ENCODE measurements around the gene NHS.

NHS gene

DNA sequence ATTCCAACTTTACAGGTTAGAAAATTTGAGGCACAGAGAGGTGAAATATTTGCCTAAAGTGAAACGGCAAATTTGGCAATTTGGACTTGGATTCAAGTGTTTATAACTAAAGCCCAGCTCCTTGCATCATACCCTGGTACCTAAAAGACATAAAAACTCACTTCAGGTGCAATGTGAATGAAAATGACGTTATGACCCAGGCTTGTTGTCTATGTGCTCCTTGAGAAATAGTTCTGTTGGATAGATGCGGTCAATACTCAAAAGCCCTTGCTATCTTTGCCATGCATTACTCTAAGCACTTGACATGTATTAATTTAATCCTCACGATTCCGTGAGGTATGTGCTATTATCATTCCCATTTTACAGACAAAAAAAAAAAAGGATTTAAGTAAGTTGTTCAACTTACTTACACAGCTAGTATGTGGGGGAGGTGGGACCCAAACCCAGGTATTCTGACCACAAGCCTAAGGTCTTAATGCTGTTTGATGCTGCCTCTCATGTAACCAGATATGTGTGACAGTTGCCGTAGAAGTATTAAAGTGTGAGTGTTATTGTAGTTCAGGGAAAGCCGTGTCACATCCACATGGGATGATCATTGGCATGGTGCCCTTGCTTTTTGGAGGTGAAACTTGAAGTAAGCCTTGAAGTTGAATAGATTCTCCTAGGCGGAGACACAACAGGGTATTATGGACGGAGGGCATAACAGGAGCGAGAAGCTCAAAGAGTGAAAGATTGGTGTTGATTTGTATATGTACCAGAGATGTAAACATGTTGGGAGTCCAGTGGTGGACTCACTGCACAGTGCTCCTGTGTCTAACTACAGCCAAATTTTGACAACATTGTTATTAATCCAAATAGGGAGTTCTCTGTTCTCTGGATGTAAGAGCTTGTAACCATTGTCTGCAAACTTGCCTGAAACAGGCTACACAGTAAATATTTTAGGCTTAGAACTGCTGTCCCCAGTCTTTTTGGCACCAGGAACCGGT, 365.4 kb downstream of the NHS start:
- no peak for DNase-seq

DNA sequence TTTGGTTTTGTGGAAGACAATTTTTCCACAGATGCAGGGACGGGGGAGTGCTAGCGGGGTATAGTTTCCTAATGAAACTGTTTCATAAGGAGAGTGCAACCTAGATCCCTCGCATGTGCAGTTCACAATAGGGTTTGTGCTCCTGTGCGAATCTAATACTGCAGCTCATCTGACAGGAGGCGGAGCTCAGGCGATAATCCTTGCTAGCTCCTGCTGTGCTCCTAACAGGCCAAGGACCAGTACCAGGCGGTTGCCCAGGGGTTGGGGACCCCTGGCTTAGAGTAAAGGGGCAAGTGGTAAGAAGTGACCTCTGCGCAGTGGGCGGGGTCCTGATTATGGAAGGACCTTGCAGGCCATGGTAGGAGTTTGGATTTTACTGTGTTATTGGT, 366.1 kb downstream of the NHS start:
- no peak for DNase-seq

DNA sequence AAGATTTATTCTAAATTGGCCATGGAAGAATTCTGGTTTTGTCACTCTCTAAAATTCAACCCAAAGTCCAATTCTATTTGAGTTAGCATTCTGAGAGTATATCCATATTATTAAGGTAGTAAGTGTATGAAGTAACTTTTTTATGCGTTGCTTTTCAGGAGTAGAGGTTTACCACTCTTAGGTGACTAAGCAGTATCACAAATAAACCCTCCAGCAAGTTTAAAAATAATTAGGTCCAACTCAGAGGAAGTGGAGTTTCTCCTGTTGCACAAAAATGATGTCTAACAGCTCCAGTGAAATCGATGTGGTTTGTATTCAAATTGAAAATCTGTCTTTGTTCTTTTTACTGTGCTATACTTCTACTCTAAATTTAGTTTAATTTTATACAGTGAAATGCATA, 368.9 kb downstream of the NHS start:
- DNase-seq: no peak

DNA sequence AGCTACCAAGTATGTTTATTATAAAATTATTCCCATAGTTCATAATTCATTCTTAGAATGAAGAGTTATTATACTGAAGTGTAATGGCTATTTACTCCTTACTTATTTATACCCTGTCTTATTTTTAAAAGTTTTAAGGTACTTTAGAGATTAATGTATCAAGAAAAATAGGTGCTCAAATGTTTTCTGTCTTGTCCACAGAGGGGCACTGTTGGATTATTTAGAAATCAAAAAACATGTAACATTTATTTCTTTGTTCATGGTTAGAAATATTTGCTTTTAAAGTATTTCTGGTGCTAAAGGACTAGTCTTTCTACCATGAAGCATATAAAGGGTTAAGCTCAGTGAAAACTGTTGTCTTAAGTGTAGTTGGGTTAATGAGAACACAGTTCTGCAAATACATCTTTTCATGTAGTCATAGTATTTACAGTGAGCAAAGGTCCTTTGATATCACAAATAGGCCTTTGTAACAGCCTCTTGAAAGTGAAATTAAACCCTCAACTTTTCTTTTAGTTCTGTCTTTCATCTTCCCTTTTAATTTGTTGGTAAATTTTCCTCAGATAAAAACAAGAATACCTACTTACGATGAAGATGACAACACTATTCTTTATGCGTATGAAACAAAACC, 370.0 kb downstream of the NHS start:
- no peak for DNase-seq

DNA sequence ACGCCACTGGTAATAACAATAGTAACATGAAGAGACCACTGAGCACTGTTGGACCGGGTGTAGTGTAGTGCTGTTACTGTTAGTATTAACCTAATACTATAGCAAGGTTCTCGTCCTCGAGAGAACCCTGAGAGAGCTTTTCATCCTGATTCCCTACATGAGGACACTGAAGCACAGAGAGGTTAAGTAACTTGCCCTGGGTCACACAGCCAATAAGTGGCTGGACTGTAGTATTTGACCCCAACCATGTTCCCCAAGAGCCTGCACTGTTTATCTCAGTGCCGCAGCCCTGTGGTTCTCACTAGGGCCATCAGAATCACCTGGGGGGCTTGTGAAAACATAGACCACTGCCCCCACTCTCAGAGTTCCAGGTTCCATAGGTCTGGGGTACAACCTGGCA, 372.7 kb downstream of the NHS start:
- DNase-seq: no peak

DNA sequence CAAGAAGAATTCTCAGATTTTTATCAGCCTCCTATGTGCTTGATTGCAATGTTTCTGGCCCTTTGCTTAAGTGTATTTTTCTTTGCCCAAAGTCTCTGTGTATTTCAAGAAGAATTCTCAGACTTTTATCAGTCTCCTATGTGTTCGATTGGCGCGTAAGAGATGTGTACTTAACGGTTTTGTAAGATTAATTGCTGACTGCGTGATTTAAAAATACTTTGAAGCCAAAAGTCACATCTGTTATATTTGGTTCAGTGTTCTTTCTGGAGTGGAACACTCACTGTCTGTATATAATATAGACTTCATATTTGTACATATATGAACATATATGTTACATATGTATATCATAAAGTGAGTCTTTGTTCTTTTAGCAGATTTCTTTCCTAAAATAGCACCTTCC, 373.7 kb downstream of the NHS start:
- no peak for DNase-seq

DNA sequence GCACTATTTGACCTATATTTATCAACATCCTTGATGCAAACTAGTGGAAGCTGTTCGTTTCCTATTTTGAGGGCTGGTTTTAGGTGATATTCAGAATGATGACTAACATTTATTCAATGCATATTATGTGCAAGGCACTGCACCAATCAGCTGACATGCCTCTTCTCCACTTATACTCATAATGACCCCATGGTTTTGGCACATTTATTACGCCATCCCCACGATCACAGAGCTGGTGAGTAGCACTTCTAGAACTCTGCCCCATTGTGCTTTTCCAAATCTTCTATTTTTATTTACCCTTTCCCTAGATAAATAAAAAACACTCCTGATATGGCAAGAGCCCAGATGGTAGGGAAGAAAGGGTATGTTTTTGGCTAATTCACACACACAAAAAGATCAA, 375.4 kb downstream of the NHS start:
- DNase-seq: no peak

DNA sequence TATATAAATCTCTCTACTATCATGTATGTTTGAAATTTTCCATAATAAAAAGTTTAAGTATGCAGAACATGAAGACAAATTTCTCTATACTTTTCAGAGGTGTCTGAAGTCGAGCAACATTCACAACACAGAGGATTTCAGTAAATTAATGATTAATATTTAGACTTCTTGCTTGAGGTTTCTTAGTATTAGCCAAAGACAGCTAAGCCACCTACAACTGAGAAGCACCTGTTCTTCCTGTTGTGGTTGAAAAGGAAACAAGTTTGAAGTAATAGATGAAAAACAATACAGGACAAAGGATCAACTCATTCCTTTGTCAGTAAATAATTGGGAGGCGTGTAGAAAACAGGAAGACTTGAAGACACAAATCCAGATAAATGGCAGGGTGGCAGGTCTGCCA, 383.4 kb downstream of the NHS start:
- DNase-seq: no peak

DNA sequence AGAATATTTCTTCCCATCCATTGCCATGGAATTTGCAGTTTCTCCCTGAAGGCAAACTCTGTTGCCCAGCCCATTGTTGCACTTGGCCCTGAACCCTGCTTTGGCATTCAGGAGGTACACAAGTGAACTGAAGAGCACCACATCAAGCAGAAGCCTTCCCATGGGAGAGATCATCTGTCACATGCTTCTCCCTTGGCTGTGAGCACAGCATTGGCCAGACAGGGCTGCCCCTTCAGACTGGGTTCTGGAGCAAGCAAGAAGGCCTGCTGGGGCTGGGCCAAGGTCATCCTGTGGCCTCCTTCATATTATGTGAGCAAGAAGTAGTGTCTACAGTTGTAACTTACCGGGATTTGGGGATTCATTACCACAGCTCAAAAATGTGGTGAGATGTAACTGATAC, 385.0 kb downstream of the NHS start:
- DNase-seq: no peak

DNA sequence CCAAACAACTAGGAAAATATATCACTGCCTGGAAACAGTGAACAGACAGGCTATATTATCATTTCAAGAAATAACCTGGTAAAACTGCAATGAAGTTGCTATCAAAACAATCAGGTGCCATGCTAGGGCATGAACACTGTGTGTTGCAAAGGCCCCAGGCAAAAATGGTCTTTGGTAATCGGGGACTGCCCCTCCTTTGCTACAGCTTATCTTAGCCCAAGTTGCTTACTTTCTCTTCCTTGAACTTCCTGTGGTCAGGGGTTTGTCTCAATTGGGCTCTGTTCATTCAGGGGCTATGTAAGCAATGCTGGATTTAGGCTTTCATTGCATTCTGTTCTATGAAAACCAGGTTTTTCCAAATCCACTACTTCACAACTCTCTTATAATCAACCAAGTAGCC, 392.7 kb downstream of the NHS start:
- DNase-seq: no peak

DNA sequence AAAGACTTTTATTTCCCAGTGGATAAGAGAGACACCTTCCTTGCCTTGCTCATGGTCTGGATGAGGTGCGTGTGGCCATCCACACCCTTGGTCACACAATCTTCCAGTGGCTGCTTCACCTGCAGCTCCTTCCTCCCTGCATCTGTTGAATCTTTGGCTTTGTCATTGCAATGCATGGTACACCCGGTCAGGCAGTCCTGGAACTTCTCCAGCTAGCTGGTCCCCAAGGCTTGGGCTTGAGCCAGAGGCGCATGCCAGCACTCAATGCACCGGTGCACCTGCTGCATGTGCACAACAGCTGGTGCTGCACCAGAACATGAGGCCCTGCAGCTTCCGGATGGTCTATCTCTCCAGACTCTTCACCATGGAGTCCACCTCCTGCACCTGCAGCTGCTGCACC, 394.0 kb downstream of the NHS start:
- DNase-seq: no peak

DNA sequence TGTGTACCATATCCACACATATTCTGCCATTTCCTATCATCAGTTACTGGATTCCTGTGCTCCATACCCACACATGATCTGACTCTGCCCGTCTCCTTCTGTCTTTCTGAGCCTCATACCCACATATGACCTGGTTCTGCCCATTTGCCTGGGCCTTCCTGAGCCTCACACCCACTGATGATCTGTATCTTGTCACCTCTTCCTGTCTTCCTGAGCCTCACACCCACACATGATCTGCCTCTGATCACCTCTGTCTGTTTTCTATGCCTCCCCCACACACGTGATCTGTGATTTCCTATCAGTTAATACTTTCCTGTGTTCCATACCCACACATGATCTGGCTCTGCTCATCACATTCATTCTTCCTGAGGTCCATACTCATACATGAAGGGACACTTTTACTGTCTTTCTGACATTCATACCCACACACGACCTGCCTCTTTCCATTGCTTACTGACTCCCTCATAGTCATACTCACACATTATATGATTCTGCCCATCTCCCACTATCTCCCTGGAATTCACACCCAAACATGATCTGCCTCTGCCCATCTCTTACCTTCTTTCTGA, 394.8 kb downstream of the NHS start:
- DNase-seq: no peak

DNA sequence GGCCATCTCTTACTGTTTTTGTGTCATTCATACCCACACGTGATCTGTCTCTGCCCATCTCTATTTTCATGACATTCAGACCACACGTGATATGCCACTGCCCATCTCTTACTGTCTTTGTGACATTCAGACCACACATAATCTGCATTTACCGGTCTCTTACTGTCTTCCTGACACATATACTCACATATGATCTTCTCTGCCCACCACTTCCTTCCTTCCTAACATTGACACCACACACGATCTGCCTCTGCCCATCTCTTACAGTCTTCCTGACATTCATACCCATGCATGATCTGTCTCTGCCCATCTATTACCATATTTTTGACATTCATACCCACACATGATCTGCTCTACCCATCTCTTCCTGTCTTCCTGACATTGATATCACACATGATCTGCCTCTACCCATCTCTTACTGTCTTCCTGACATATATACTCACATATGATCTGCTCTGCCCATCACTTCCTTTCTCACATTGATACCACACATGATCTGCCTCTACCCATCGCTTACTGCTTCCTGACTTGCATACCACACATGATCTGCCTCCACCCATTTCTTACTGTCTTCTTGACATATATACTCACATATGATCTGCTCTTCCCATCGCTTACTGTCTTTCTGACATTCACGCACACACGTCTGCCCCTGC, 398.3 kb downstream of the NHS start:
- DNase-seq: no peak

DNA sequence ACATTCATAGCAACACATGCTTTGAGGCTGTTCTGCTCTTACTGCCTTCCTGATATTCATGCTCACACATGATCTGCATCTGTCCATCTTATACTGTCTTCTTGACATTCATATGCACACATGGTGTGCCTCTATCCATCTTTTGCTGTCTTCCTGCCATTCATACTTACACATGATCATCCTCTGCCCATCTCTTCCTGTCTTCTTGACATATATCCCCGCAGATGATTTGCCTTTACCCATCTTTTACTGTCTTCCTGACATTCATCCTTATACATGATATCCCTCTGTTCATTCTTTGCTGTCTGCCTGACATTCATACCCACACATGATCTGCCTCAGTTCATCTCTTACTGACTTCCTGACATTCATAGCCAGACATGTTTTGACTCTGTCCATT, 399.1 kb downstream of the NHS start:
- DNase-seq: no peak

DNA sequence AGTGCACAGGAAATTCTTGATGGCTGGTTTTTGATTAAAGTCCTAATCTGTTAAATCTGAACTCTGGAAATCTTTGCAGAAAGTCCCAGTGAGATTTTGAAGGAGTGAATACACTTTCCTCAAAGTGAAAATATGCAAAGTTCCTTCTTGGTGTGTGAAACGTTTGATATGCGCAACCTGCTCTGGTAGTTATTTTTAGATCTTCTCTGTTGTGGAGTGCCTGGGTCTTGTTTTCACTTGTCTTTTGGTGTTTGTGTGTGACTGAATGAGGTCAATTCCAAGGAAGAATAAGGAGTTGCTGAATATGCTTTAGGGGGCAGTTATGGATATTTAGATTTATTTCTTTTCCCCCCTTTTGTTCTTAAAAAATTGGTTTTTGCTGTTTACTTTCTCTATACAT, 404.0 kb downstream of the NHS start:
- DNase-seq: no peak

DNA sequence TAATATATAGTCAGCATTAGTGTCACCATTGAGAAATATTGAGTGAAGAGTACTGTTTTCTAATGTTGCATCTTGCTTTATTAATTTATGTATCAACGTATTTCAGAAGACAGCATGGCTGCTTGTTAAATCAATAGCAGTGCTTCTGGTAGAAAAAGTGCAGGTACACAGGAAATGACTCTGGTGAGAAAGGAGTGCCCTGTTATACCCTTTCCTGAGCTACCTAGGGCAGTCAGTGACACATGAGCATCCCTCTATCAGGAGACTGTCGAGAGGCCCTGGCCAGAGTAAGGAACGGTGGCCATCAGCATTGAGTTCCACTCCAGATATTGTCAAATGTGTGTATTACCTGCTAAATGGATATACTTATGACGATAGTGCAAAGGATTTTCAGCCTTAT, 404.4 kb downstream of the NHS start:
- DNase-seq: no peak

Measured in NCI-H774 (cell line).